Tibial artery (tissue), 4 donors: ENCODE data around the gene CHST14.

ENCODE experiments used
- DNase-seq, 2 donors: peaks; one replicate each; pipeline ENCODE4 v3.0.0-alpha.2; 2019
- H3K27ac ChIP-seq, 2 donors: fragments of 200-600 bp; sonication (generic) in 1 of 2; 1 replicate in 1 of 2; 2 replicates in 1 of 2; pipeline ENCODE4 v1.5.1; 2018 to 2019; ENCODE audit warnings: mild to moderate bottlenecking in 1 of 2
- H3K27me3 ChIP-seq, 2 donors: fragments of 200-600 bp; sonication (generic) in 1 of 2; one replicate each; pipeline versions ENCODE4 v1.5.1 to v1.6.0; 2016 to 2019
- H3K36me3 ChIP-seq, 3 donors: fragments of 200-600 bp; sonication (generic) in 2 of 3; one replicate each; pipeline ENCODE4 v1.5.1; 2016 to 2019; ENCODE audit warnings: mild to moderate bottlenecking in 2 of 3
- H3K4me1 ChIP-seq, 4 donors: fragments of 200-600 bp; sonication (generic) in 2 of 4; 1 replicate in 3 of 4; 2 replicates in 1 of 4; pipeline ENCODE4 v1.5.1; 2016 to 2019
- H3K4me3 ChIP-seq, 2 donors: fragments of 200-600 bp; sonication (generic) in 1 of 2; 1 replicate in 1 of 2; 2 replicates in 1 of 2; pipeline ENCODE4 v1.5.1; 2018 to 2019; ENCODE audit warnings: mild to moderate bottlenecking in 2 of 2
- H3K9me3 ChIP-seq, 3 donors: fragments of 200-600 bp; sonication (generic) in 1 of 3; one replicate each; pipeline ENCODE4 v1.5.1; 2016 to 2019
- intact Hi-C: fragments of 100-400 bp; cut with DNase I; formaldehyde crosslinking; loops from one replicate; pipeline ENCODE4 v1.15.0; 2023; ENCODE audit warnings: low total_unique reads
- TF ChIP-seq, protein P1 (sequence below), 2 experiments: fragments of 200-600 bp in 1 of 2; fragments of 450-650 bp in 1 of 2; IDR thresholded peaks; one replicate each; pipeline ENCODE4 v1.5.1; 2017 to 2019; ENCODE audit warnings: antibody characterized with exemption in 2 of 2, mild to moderate bottlenecking in 1 of 2, moderate library complexity in 1 of 2

Gene CHST14

GRCh38 chr15:40471105-40471807 is 472 bp downstream of the CHST14 start:
- H3K36me3 ChIP-seq: peaks cover under 1 to 16% (median 5%) of the 10 kb centered on the region in 3 donors
- H3K27ac ChIP-seq: peak overlapping the region; percentile 85 to 97
- H3K4me3 ChIP-seq: peak overlapping the region; percentile 91 to 99
- no peaks in the 10 kb centered on the region for H3K27me3 ChIP-seq
- intact Hi-C loops: no loop called here
- H3K9me3 ChIP-seq: no peaks in the 10 kb centered on the region
- H3K4me1 ChIP-seq: peaks cover 0 to 22% (median 12%) of the 10 kb centered on the region in 4 donors
- DNase-seq: peak; percentile 33 to 72
- TF ChIP-seq, protein P1, sequence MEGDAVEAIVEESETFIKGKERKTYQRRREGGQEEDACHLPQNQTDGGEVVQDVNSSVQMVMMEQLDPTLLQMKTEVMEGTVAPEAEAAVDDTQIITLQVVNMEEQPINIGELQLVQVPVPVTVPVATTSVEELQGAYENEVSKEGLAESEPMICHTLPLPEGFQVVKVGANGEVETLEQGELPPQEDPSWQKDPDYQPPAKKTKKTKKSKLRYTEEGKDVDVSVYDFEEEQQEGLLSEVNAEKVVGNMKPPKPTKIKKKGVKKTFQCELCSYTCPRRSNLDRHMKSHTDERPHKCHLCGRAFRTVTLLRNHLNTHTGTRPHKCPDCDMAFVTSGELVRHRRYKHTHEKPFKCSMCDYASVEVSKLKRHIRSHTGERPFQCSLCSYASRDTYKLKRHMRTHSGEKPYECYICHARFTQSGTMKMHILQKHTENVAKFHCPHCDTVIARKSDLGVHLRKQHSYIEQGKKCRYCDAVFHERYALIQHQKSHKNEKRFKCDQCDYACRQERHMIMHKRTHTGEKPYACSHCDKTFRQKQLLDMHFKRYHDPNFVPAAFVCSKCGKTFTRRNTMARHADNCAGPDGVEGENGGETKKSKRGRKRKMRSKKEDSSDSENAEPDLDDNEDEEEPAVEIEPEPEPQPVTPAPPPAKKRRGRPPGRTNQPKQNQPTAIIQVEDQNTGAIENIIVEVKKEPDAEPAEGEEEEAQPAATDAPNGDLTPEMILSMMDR (IDR thresholded peaks at IDR 0.05): no peak

DNA sequence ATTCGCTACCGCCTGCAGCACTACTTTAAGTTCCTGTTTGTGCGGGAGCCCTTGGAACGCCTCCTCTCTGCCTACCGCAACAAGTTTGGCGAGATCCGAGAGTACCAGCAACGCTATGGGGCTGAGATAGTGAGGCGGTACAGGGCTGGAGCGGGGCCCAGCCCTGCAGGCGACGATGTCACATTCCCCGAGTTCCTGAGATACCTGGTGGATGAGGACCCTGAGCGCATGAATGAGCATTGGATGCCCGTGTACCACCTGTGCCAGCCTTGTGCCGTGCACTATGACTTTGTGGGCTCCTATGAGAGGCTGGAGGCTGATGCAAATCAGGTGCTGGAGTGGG is 995 bp downstream of the CHST14 start:
- H3K4me3 ChIP-seq: peak overlapping the region; percentile 91 to 99
- H3K27ac ChIP-seq: peak overlapping the region; percentile 85 to 97
- TF ChIP-seq, protein P1 (IDR thresholded peaks at IDR 0.05): no peak
- DNase-seq: no peak
- H3K9me3 ChIP-seq: no peaks in the 10 kb centered on the region
- no peaks in the 10 kb centered on the region for H3K27me3 ChIP-seq
- H3K4me1 ChIP-seq: peaks cover 0 to 22% (median 12%) of the 10 kb centered on the region in 4 donors
- intact Hi-C loops: no loop called here
- H3K36me3 ChIP-seq: peaks cover 0 to 10% (median 0%) of the 10 kb centered on the region in 3 donors

GRCh38 chr15:40472171-40472727 is 1.5 kb downstream of the CHST14 start:
- no peak for DNase-seq
- H3K9me3 ChIP-seq: no peaks in the 10 kb centered on the region
- TF ChIP-seq, protein P1 (IDR thresholded peaks at IDR 0.05): no peak
- peak overlapping the region; percentile 91 to 99 for H3K4me3 ChIP-seq
- peaks cover 0 to 6% (median 0%) of the 10 kb centered on the region in 3 donors for H3K36me3 ChIP-seq
- peaks cover 0 to 22% (median 12%) of the 10 kb centered on the region in 4 donors for H3K4me1 ChIP-seq
- intact Hi-C loops: no loop called here
- peak overlapping the region in 1 of 2 donors; percentile 85 for H3K27ac ChIP-seq
- H3K27me3 ChIP-seq: no peaks in the 10 kb centered on the region

DNA sequence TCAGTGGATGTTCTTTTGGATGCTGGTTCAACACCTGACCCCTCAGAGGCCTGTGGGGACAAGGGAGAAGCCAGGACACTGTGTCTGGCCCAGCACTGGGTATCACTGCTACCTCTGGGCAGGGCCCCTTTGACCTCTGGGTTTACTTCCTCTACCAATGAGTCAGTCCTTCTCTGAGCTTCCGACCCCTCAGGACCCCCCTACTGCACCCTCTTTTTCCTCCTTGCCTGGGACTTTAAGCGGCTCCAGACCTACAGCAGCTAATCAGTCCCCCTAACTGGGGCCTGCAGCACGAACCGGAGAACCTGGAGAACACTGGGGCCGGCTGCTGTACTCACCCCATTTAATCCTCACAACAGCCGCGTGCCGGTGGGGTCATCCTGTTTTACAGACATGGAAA is 3.8 kb downstream of the CHST14 start:
- TF ChIP-seq, protein P1 (IDR thresholded peaks at IDR 0.05): no peak
- no peak overlapping the region for H3K4me3 ChIP-seq
- intact Hi-C loops: no loop called here
- no peaks in the 10 kb centered on the region for H3K9me3 ChIP-seq
- H3K27ac ChIP-seq: no peak overlapping the region
- H3K27me3 ChIP-seq: no peaks in the 10 kb centered on the region
- DNase-seq: no peak
- no peaks in the 10 kb centered on the region for H3K36me3 ChIP-seq
- H3K4me1 ChIP-seq: peaks cover 0 to 22% (median 12%) of the 10 kb centered on the region in 4 donors

- intact Hi-C loops: no loop called here
These were observed 7.0 kb downstream of the CHST14 start for GRCh38 chr15:40477642-40478327.

More at GRCh38 chr15:40477642-40478327, 7.0 kb downstream of the CHST14 start:
- H3K36me3 ChIP-seq: no peaks in the 10 kb centered on the region
- H3K27me3 ChIP-seq: no peaks in the 10 kb centered on the region
- no peak overlapping the region for H3K27ac ChIP-seq
- TF ChIP-seq, protein P1 (IDR thresholded peaks at IDR 0.05): no peak
- no peak overlapping the region for H3K4me3 ChIP-seq
- no peaks in the 10 kb centered on the region for H3K4me1 ChIP-seq
- no peaks in the 10 kb centered on the region for H3K9me3 ChIP-seq
- DNase-seq: peak in 1 of 2 donors; percentile 13
